Mesendoderm (in vitro differentiated cells): Measurements from ENCODE around the gene DMTF1.

Source experiments
- DNase-seq: peaks from one replicate; pipeline ENCODE4 v3.0.0; 2013
- H2AK5ac ChIP-seq: 2 replicates; pipeline ENCODE4 v1.6.1; 2013; ENCODE audit warnings: low read length, inconsistent platforms
- H2BK120ac ChIP-seq: 2 replicates; pipeline ENCODE4 v1.6.1; 2013; ENCODE audit warnings: low read depth, mild to moderate bottlenecking, low read length, moderate library complexity, mixed read lengths
- H2BK15ac ChIP-seq: replicated peaks from 2 replicates; pipeline ENCODE4 v1.6.1; 2013; ENCODE audit warnings: low read depth, mild to moderate bottlenecking, moderate library complexity
- H2BK5ac ChIP-seq: 2 replicates; pipeline ENCODE4 v1.6.1; 2013; ENCODE audit warnings: low read length, inconsistent platforms
- H3K18ac ChIP-seq: 2 replicates; pipeline ENCODE4 v1.6.1; 2013; ENCODE audit warnings: mild to moderate bottlenecking, low read length, mixed read lengths
- H3K23ac ChIP-seq: one replicate; pipeline ENCODE4 v1.6.1; 2013; ENCODE audit warnings: low read length
- H3K27ac ChIP-seq: 2 replicates; pipeline ENCODE4 v1.5.1; 2013; ENCODE audit warnings: low read depth, mild to moderate bottlenecking, inconsistent platforms, low read length, moderate library complexity
- H3K27me3 ChIP-seq: 2 replicates; pipeline ENCODE4 v1.6.1; 2013; ENCODE audit warnings: low read length, control low read depth, mild to moderate bottlenecking, inconsistent platforms; ENCODE audit not compliant: insufficient read depth, poor library complexity
- H3K36me3 ChIP-seq: 2 replicates; pipeline ENCODE4 v1.6.1; 2013; ENCODE audit warnings: low read length, inconsistent platforms; ENCODE audit not compliant: control insufficient read depth, insufficient read depth
- H3K4ac ChIP-seq: one replicate; pipeline ENCODE4 v1.6.1; 2013; ENCODE audit warnings: low read depth, mild to moderate bottlenecking, low read length, moderate library complexity
- H3K4me1 ChIP-seq: 2 replicates; pipeline ENCODE4 v1.6.1; 2013; ENCODE audit warnings: low read depth, low read length, inconsistent platforms; ENCODE audit not compliant: control insufficient read depth
- H3K4me2 ChIP-seq: 2 replicates; pipeline ENCODE4 v1.6.1; 2013; ENCODE audit warnings: low read length
- H3K4me3 ChIP-seq: 2 replicates; pipeline ENCODE4 v1.5.1; 2013; ENCODE audit warnings: mild to moderate bottlenecking, low read length
- H3K56ac ChIP-seq: one replicate; pipeline ENCODE4 v1.6.1; 2013; ENCODE audit warnings: low read length
- H3K79me1 ChIP-seq: 2 replicates; pipeline ENCODE4 v1.6.1; 2013; ENCODE audit warnings: low read length, inconsistent platforms
- H3K79me2 ChIP-seq: 2 replicates; pipeline ENCODE4 v1.6.1; 2013; ENCODE audit warnings: mild to moderate bottlenecking, low read length; ENCODE audit not compliant: control insufficient read depth, insufficient read depth
- H3K9ac ChIP-seq: 2 replicates; pipeline ENCODE4 v1.6.1; 2013; ENCODE audit warnings: low read length, inconsistent platforms
- H4K5ac ChIP-seq: one replicate; pipeline ENCODE4 v1.6.1; 2013; ENCODE audit warnings: low read length
- H4K8ac ChIP-seq: one replicate; pipeline ENCODE4 v1.6.1; 2013; ENCODE audit warnings: low read depth, mild to moderate bottlenecking, control low read depth, low read length, moderate library complexity
- WGBS: extraction: QIAGEN DNeasy Blood & Tissue Kit; methylation state at CpG from one replicate; pipeline ENCODE4 v1.1.7; 2013; ENCODE audit warnings: low lambda C conversion rate, missing lambda C conversion rate; ENCODE audit not compliant: insufficient coverage; ENCODE audit errors: extremely low coverage; 5-methylcytosine and 5-hydroxymethylcytosine counted together

Gene DMTF1

DNA sequence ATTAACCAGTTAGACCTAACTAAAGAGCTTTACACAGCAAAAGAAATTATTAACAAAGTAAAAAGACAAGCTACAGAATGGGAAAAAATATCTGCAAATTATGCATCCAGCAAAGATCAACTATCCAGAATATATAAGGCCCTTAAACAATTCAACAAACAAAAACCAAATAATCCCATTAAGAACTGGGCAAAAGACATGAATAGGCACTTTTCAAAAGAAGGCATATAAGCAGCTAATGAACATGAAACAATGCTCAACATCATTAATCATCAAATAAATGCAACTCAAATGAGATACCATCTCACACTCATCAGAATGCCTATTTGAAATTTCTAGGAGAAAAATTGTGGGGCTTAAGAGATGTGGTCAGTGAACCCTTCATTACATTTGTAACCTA is 15.0 kb upstream of the DMTF1 start:
- no peak overlapping the region for H4K8ac ChIP-seq
- no peak overlapping the region for H3K56ac ChIP-seq
- no peak overlapping the region for H3K4me2 ChIP-seq
- no peaks in the 10 kb centered on the region for H3K4me1 ChIP-seq
- no peak overlapping the region for H3K27ac ChIP-seq
- H3K18ac ChIP-seq, result no peak overlapping the region
- no peak for DNase-seq
- H2BK120ac ChIP-seq, result no peak overlapping the region
- no peak overlapping the region for H3K9ac ChIP-seq
- no peaks in the 10 kb centered on the region for H3K27me3 ChIP-seq
- H3K4ac ChIP-seq, result no peak overlapping the region
- no peak overlapping the region for H2AK5ac ChIP-seq
- no peaks in the 10 kb centered on the region for H3K79me2 ChIP-seq
- no peaks in the 10 kb centered on the region for H3K36me3 ChIP-seq
- H3K79me1 ChIP-seq, result no peaks in the 10 kb centered on the region
- H4K5ac ChIP-seq, result no peak overlapping the region
- no peak overlapping the region for H2BK5ac ChIP-seq
- H3K23ac ChIP-seq, result no peak overlapping the region
- H3K4me3 ChIP-seq, result no peak overlapping the region
- no peak overlapping the region for H2BK15ac ChIP-seq

DNA sequence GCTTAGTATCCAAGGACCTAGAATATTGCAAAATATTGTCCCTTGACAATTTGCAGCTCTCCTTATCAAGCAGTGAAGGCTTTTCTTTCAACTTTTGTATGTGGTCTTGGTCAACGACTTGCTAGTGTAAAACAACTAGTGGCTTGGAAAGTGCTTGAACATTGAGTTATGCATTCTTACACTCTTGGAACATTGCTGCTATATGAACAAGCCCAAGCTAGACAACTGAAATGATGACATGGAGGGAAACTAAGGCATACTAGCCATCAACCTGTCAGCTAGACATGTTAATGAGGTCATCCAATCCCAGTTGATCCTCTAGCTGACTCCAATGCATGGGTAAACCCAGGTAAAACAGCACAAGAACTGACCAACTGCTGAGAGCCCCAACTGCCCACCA is 12.7 kb upstream of the DMTF1 start:
- no peak overlapping the region for H4K5ac ChIP-seq
- H3K18ac ChIP-seq, result no peak overlapping the region
- no peak overlapping the region for H2BK15ac ChIP-seq
- no peak overlapping the region for H3K23ac ChIP-seq
- H3K79me2 ChIP-seq, result no peaks in the 10 kb centered on the region
- no peak overlapping the region for H2BK5ac ChIP-seq
- H3K4me1 ChIP-seq, result no peaks in the 10 kb centered on the region
- H3K4me3 ChIP-seq, result no peak overlapping the region
- H3K9ac ChIP-seq, result no peak overlapping the region
- no peak overlapping the region for H3K27ac ChIP-seq
- DNase-seq, result no peak
- no peak overlapping the region for H3K56ac ChIP-seq
- no peaks in the 10 kb centered on the region for H3K79me1 ChIP-seq
- H2AK5ac ChIP-seq, result no peak overlapping the region
- no CpG with 5 or more reads among the region's 1 CpG for WGBS
- no peaks in the 10 kb centered on the region for H3K36me3 ChIP-seq
- no peaks in the 10 kb centered on the region for H3K27me3 ChIP-seq
- H2BK120ac ChIP-seq, result no peak overlapping the region
- no peak overlapping the region for H3K4ac ChIP-seq
- H3K4me2 ChIP-seq, result no peak overlapping the region
- no peak overlapping the region for H4K8ac ChIP-seq

DNA sequence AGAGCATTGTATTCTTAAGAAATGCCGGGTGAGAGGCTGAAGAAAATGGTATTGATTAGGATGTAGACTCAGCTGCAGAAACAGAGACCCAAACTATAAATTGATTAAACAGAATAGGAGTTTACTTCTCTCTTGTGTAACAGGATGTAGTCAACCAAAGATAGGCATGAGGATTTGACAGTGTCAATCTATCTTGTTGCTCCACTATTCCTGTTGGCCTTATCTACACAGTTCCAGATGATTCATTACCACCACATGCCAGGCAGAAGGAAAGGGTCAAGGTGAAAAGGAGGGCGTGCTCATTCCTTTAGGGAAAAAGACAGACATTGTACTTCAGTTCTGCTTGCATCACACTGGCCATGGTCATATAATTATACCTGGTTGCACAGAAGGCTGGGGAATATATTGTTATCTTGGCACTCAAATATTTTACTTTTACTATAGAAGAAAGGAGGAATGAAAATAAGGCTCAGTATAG is 11.9 kb upstream of the DMTF1 start:
- WGBS, result no CpG with 5 or more reads among the region's 2 CpGs
- H3K9ac ChIP-seq, result no peak overlapping the region
- no peak overlapping the region for H2BK5ac ChIP-seq
- no peak overlapping the region for H3K4ac ChIP-seq
- H3K36me3 ChIP-seq, result no peaks in the 10 kb centered on the region
- no peak overlapping the region for H3K4me3 ChIP-seq
- H4K8ac ChIP-seq, result no peak overlapping the region
- no peaks in the 10 kb centered on the region for H3K79me1 ChIP-seq
- H3K23ac ChIP-seq, result no peak overlapping the region
- H2BK120ac ChIP-seq, result no peak overlapping the region
- H2BK15ac ChIP-seq, result no peak overlapping the region
- no peaks in the 10 kb centered on the region for H3K27me3 ChIP-seq
- no peak overlapping the region for H3K27ac ChIP-seq
- no peak overlapping the region for H3K56ac ChIP-seq
- H2AK5ac ChIP-seq, result no peak overlapping the region
- H3K18ac ChIP-seq, result no peak overlapping the region
- no peaks in the 10 kb centered on the region for H3K79me2 ChIP-seq
- no peak overlapping the region for H3K4me2 ChIP-seq
- peak; percentile 13 for DNase-seq
- H4K5ac ChIP-seq, result no peak overlapping the region
- no peaks in the 10 kb centered on the region for H3K4me1 ChIP-seq

DNA sequence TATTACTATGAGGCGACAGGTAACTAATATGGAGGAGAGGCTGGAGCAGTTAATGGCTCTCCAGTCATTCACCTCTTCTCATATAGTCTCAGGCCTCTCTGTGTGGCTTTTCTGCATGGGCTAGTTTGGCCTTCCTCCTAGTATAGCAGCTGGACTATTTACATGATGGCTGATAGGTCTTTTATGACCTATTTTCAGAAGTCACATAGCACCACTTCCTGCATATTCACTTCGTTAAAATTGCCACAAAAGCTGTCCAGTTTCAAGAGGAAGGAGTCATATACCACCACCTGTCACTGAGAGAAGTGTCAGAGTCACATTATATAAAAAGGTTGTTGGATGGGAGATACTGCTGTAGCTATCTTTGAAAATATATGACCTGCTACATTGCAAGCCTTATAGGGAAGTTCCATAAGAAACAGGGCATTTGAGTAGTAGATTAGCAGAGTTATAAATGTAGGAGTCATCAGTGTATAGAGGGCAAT is 8.0 kb upstream of the DMTF1 start:
- Histone ChIP-seq H3K23ac (no peak overlapping the region), H3K4me2 (no peak overlapping the region), H2AK5ac (no peak overlapping the region), H2BK15ac (no peak overlapping the region), H3K4me1 (no peaks in the 10 kb centered on the region), H4K8ac (no peak overlapping the region), H3K27me3 (no peaks in the 10 kb centered on the region), H3K4me3 (no peak overlapping the region), H4K5ac (no peak overlapping the region), H2BK120ac (no peak overlapping the region), H3K18ac (no peak overlapping the region), H3K4ac (no peak overlapping the region), H3K79me1 (no peaks in the 10 kb centered on the region), H2BK5ac (no peak overlapping the region), H3K27ac (no peak overlapping the region), H3K36me3 (no peaks in the 10 kb centered on the region), H3K79me2 (no peaks in the 10 kb centered on the region), H3K9ac (no peak overlapping the region), H3K56ac (no peak overlapping the region)
- WGBS, result no CpG with 5 or more reads among the region's 2 CpGs
- no peak for DNase-seq

DNA sequence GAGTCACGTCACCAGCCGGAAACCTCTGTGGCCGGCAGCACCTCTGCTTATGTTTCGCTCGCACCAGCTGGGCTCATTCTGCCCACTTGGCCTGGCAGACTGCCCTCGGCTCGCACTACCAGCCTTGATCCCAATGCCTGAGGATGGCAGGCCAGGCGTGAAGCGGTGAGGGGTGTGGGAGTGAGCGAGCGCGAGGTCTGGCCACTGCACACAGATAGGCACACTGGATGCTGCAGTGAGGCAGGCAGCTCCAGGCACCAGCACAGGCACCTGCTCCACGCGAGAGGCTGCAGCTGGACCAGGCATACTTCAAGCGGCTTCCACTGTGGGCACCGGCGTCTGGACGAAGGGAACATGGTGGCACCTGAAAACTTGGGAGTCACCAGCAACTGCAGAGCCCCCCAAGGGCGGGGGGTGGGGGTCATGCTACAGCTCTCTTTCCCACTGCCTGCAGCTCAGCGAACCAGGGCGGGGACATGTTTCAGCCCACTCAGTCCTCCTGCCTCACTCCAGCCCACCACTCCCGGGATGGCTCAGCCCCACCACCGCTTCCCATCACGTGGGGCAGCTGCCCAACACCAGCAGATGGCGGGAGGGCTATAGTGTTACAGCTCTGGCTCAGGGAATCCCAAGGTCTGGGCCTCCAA is 5.4 kb upstream of the DMTF1 start:
- no peaks in the 10 kb centered on the region for H3K4me1 ChIP-seq
- H4K8ac ChIP-seq, result no peak overlapping the region
- H3K18ac ChIP-seq, result no peak overlapping the region
- H3K9ac ChIP-seq, result no peak overlapping the region
- no peaks in the 10 kb centered on the region for H3K79me2 ChIP-seq
- no peaks in the 10 kb centered on the region for H3K36me3 ChIP-seq
- DNase-seq, result peak; percentile 10
- no peak overlapping the region for H3K4me3 ChIP-seq
- H3K27me3 ChIP-seq, result no peaks in the 10 kb centered on the region
- H2BK15ac ChIP-seq, result no peak overlapping the region
- no peak overlapping the region for H2AK5ac ChIP-seq
- H2BK5ac ChIP-seq, result no peak overlapping the region
- H3K56ac ChIP-seq, result no peak overlapping the region
- no peak overlapping the region for H3K4ac ChIP-seq
- no peak overlapping the region for H4K5ac ChIP-seq
- H3K23ac ChIP-seq, result no peak overlapping the region
- peaks cover 1% of the 10 kb centered on the region for H3K79me1 ChIP-seq
- no CpG with 5 or more reads among the region's 25 CpGs for WGBS
- H2BK120ac ChIP-seq, result no peak overlapping the region
- H3K4me2 ChIP-seq, result no peak overlapping the region
- H3K27ac ChIP-seq, result no peak overlapping the region

DNA sequence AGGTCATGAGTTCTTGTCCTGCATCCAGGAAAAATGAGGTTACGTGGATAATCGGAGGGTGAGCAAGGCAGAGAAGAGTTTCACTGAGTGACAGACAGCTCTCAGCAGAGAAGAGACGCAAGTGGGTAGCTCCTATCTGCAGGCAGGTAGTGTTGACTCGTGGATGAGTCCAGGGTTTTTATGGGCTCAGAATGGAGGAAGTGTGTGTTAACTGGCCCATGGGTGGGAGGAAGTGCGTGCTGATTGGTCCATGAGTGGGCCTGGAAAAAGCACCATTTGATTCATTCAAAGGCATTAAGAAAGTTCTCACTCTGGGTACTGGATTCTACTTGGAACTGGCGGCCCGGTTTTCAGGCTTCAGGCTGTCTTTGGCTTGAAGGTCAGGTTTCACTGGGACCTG is 4.8 kb upstream of the DMTF1 start:
- WGBS, result no CpG with 5 or more reads among the region's 7 CpGs
- Histone ChIP-seq H3K56ac (no peak overlapping the region), H3K27ac (no peak overlapping the region), H4K8ac (no peak overlapping the region), H3K9ac (no peak overlapping the region), H2BK120ac (no peak overlapping the region), H3K79me2 (no peaks in the 10 kb centered on the region), H3K4me2 (no peak overlapping the region), H3K18ac (no peak overlapping the region), H3K23ac (no peak overlapping the region), H3K4me1 (no peaks in the 10 kb centered on the region), H3K4ac (no peak overlapping the region), H3K4me3 (no peak overlapping the region), H3K36me3 (no peaks in the 10 kb centered on the region), H4K5ac (no peak overlapping the region), H2BK15ac (no peak overlapping the region), H2AK5ac (no peak overlapping the region), H3K79me1 (peaks cover 1% of the 10 kb centered on the region), H2BK5ac (no peak overlapping the region), H3K27me3 (no peaks in the 10 kb centered on the region)
- DNase-seq, result peak; percentile 24
